Measurements from ENCODE around the gene CCBE1. TPM values are rescaled to one million over a fixed set of nuclear protein-coding genes. Genes with fewer than 3 reads are reported as not detected.
A peak's percentile ranks its signal among the peaks of the same experiment; 100 is the strongest.

The CCBE1 gene
- total and polyA plus RNA-seq, 7 donors: 0.23 to 61.1 (median 38.9) TPM

DNA sequence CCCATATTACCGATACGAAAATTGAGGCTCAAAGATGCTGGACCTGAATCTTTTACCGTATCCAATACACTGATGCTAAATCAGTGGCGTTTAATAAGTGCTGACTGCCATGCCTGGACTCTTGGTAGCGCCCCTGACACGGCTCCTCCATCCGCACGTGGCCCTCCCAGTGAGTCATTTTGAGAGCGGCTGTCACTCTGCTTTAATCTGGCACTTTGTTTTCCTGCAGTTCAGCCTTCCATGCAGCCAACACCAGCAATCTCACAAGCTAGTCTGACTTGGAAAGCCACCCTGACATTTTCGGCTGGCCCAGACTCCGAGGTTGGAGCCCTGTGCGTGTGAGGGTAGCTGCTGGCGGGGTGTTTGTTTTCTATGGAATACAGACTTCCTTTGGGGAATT, 183.0 kb downstream of the CCBE1 start:
- H3K27ac ChIP-seq: peak overlapping the region in 3 of 4 donors; percentile 76 to 82 (median 82)
- WGBS, 2 donors: 46 to 57% methylated on average over 13 of the region's 13 CpGs
- peak; percentile 86 for DNase-seq

DNA sequence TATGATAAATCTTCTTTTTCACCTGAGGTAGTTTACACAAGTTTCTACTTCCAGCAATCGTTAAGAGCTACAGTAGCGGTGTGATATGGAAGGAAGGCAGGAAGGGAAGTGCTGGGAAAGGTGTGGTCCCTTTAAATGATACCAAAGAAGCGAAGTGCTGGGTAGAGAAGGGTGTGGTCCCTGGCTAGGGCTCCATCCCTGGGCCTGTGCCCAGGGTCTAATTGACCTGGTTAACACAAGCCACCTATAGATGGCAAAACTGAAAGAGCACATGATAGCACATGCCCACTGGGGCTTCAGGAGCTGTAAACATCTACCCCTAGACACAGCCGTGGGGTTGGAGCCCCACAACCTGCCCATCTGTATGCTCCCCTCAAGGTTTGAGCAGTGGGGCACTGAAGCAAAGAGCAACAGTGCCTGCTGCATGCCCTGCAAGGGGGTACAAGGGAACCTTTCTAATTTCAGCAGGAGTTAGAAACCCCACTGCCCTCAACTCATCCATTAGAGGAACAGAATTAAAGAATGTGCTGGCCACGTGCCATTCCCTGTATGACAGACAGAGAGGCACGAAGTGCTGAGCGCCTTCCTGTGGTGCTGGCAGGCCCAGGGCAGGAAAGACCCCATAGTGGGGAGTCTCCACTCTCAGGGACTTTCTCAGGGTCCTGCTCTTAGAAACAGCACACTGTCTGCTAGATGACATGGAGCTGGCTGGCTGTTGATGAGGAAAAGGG, 185.0 kb downstream of the CCBE1 start:
- TF ChIP-seq POLR2AphosphoS5 (IDR thresholded peaks at IDR 0.05) (no peak), POLR2A (IDR thresholded peaks at IDR 0.05) (no peak), EP300 (IDR thresholded peaks at IDR 0.05) (no peak)
- TF ChIP-seq, protein P1, sequence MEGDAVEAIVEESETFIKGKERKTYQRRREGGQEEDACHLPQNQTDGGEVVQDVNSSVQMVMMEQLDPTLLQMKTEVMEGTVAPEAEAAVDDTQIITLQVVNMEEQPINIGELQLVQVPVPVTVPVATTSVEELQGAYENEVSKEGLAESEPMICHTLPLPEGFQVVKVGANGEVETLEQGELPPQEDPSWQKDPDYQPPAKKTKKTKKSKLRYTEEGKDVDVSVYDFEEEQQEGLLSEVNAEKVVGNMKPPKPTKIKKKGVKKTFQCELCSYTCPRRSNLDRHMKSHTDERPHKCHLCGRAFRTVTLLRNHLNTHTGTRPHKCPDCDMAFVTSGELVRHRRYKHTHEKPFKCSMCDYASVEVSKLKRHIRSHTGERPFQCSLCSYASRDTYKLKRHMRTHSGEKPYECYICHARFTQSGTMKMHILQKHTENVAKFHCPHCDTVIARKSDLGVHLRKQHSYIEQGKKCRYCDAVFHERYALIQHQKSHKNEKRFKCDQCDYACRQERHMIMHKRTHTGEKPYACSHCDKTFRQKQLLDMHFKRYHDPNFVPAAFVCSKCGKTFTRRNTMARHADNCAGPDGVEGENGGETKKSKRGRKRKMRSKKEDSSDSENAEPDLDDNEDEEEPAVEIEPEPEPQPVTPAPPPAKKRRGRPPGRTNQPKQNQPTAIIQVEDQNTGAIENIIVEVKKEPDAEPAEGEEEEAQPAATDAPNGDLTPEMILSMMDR (IDR thresholded peaks at IDR 0.05): no peak
- intact Hi-C loops (cut with DNase I): loop anchor here (5.0 kb wide), 1 partner anchor 185 kb away; the partner anchor contains the start of gene CCBE1
- Histone ChIP-seq H3K27me3 (no peaks in the 10 kb centered on the region), H3K27ac (peak overlapping the region in 3 of 4 donors; percentile 76 to 82 (median 82)), H3K4me3 (no peak overlapping the region), H3K9me3 (no peaks in the 10 kb centered on the region), H3K4me1 (peaks cover 0 to 94% (median 81%) of the 10 kb centered on the region in 4 donors), H3K36me3 (no peaks in the 10 kb centered on the region)
- no peak for DNase-seq
- WGBS, 2 donors: 43 to 75% methylated on average over 7 of the region's 7 CpGs

More for the DNA sequence above, 183.0 kb downstream of the CCBE1 start:
- no peak overlapping the region for H3K4me3 ChIP-seq
- peak in 2 of 4 donors; percentile 9 to 11 for TF ChIP-seq POLR2AphosphoS5 (IDR thresholded peaks at IDR 0.05)
- no peak for TF ChIP-seq POLR2A (IDR thresholded peaks at IDR 0.05)
- TF ChIP-seq, protein P1 (IDR thresholded peaks at IDR 0.05): no peak
- H3K27me3 ChIP-seq: no peaks in the 10 kb centered on the region
- H3K36me3 ChIP-seq: no peaks in the 10 kb centered on the region
- intact Hi-C loops (cut with DNase I): loop anchor here (5.0 kb wide), 1 partner anchor 183 kb away; the partner anchor contains the start of gene CCBE1
- H3K4me1 ChIP-seq: peaks cover 0 to 88% (median 76%) of the 10 kb centered on the region in 4 donors
- H3K9me3 ChIP-seq: no peaks in the 10 kb centered on the region

DNA sequence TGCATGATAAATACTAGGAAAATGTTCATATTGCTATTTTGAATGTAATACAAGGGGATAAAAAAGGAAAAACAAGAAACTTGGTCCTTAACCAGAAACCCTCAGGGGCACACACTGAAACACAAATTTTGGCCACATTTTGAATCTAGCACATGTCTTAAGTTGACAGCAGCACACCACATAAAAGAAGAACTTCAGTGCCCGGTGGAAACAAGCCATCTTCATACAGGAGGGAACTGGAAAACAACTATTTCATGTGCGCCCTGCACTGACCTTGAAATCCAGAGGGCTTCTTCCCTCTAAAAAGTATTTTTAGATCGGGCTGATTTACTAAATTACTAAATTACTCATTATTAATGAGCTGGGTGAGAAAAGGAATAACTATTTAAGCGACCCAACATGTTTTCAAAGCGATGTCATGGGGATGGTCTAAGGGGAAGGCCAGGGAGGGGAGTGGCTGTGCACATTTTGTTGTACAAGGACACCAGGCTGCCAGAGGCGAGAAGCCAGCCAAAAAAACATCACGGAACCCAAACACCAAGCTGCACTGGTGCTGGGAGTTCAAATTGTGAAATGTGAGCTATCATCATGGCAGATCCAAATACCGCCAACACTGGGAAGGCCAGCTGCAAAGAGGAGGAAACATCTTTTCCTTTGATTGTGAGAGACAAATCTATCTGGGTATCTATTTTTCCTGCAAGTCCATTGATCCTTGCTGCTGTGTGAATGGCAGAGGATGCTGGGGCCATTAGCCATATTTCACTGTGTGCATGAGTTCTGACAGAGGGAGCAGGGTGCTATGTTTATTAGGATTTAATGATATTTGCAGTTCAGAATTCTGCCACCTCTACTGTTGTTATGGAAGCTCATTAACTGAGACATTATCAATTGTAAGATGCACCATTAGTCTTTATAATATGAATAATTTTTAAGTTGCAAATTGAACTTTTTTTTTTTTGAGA, 187.5 kb downstream of the CCBE1 start:
- DNase-seq: peak; percentile 85
- Histone ChIP-seq H3K27ac (peak overlapping the region in 3 of 4 donors; percentile 76 to 82 (median 82)), H3K4me1 (peaks cover 0 to 85% (median 69%) of the 10 kb centered on the region in 4 donors), H3K27me3 (no peaks in the 10 kb centered on the region), H3K9me3 (no peaks in the 10 kb centered on the region), H3K4me3 (no peak overlapping the region), H3K36me3 (no peaks in the 10 kb centered on the region)
- intact Hi-C loops (cut with DNase I): loop anchor here (5.0 kb wide), 1 partner anchor 188 kb away; the partner anchor contains the start of gene CCBE1
- TF ChIP-seq POLR2A (IDR thresholded peaks at IDR 0.05) (no peak), POLR2AphosphoS5 (IDR thresholded peaks at IDR 0.05) (peak in 2 of 4 donors; percentile 45 to 47), EP300 (IDR thresholded peaks at IDR 0.05) (no peak)
- TF ChIP-seq, protein P1 (IDR thresholded peaks at IDR 0.05): no peak
- 70 to 76% methylated on average over 8 of the region's 8 CpGs for WGBS, 2 donors

DNA sequence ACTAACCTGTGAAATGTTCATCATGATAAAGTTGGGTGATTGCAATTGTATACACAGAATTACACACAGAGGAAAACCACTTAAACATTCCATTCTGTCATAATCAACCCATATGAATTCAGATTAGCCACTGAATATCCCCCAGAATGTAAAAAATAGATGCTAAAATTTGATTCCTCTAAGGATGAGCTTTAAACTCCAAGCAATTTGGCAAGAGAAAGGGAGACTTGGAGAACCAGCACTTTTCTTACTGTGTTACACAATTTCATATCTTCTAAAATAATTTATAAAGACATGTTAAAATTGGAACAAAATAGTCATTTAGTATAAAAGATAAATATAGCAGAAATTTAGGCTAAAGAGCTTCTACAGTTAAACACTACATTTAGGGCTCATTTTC, 191.9 kb downstream of the CCBE1 start:
- intact Hi-C loops (cut with DNase I): no loop called here
- peaks cover 0 to 76% (median 64%) of the 10 kb centered on the region in 4 donors for H3K4me1 ChIP-seq

More for the DNA sequence above, 191.9 kb downstream of the CCBE1 start:
- DNase-seq: no peak
- H3K27ac ChIP-seq: peak overlapping the region in 3 of 4 donors; percentile 7 to 84 (median 82)
- H3K4me3 ChIP-seq: no peak overlapping the region
- no peaks in the 10 kb centered on the region for H3K36me3 ChIP-seq
- no peaks in the 10 kb centered on the region for H3K9me3 ChIP-seq
- TF ChIP-seq, protein P1 (IDR thresholded peaks at IDR 0.05): no peak
- TF ChIP-seq POLR2AphosphoS5 (IDR thresholded peaks at IDR 0.05): no peak
- TF ChIP-seq POLR2A (IDR thresholded peaks at IDR 0.05): no peak
- no peak for TF ChIP-seq EP300 (IDR thresholded peaks at IDR 0.05)
- H3K27me3 ChIP-seq: no peaks in the 10 kb centered on the region
